ENCODE measurements around the gene CTR9.

The CTR9 gene

DNA sequence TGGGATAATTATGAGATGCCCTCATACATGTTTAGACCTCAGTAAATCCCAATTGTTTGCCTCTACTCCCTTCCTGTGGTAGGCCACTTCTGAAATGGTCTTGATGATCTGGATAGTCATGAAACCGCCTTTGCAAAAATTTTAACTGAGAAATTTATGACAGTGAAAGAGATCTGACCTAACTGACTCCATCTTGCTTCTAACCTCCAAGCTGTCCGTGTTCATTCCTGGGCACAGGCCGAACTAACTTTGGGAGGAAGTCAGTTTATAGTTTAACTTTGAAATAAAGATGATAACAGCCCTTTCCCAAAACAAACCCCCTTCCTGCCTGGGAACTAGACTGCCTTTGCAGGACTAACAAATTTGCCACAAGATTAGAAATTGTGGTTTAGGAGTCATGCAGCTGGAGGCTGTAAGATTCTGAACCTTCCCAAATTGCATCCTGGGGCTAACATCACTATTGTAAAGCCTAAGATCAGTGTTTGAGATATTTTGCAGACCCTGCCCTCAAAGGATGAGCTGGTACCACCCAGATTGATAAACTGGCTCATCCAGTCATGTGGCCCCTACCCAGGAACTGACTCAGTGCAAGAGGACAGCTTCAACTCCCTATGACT, 19.9 kb upstream of the CTR9 start:
- H3K79me2 ChIP-seq (ENCODE audit: insufficient read depth, low read depth) = no peaks in the 10 kb centered on the region
- no peak overlapping the region for H3K4me2 ChIP-seq
- H3K27me3 ChIP-seq (ENCODE audit: insufficient read depth, low read depth) = no peaks in the 10 kb centered on the region
- TF ChIP-seq, protein P1, sequence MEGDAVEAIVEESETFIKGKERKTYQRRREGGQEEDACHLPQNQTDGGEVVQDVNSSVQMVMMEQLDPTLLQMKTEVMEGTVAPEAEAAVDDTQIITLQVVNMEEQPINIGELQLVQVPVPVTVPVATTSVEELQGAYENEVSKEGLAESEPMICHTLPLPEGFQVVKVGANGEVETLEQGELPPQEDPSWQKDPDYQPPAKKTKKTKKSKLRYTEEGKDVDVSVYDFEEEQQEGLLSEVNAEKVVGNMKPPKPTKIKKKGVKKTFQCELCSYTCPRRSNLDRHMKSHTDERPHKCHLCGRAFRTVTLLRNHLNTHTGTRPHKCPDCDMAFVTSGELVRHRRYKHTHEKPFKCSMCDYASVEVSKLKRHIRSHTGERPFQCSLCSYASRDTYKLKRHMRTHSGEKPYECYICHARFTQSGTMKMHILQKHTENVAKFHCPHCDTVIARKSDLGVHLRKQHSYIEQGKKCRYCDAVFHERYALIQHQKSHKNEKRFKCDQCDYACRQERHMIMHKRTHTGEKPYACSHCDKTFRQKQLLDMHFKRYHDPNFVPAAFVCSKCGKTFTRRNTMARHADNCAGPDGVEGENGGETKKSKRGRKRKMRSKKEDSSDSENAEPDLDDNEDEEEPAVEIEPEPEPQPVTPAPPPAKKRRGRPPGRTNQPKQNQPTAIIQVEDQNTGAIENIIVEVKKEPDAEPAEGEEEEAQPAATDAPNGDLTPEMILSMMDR (conservative IDR thresholded peaks at IDR 0.05; ENCODE audit: low read depth, low read length) = no peak
- no peak overlapping the region for H3K9ac ChIP-seq
- H2AFZ ChIP-seq (ENCODE audit: low read depth) = no peak overlapping the region
- H3K4me1 ChIP-seq (ENCODE audit: low read depth, poor library complexity, severe bottlenecking) = peaks cover 9% of the 10 kb centered on the region
- H4K20me1 ChIP-seq (ENCODE audit: insufficient read depth) = no peaks in the 10 kb centered on the region
- H3K4me3 ChIP-seq (IDR thresholded peaks at IDR 0.05; ENCODE audit: insufficient read depth, low read depth, low read length) = no peak overlapping the region
- H3K36me3 ChIP-seq (ENCODE audit: insufficient read depth) = no peaks in the 10 kb centered on the region
- H3K27ac ChIP-seq = no peak overlapping the region

DNA sequence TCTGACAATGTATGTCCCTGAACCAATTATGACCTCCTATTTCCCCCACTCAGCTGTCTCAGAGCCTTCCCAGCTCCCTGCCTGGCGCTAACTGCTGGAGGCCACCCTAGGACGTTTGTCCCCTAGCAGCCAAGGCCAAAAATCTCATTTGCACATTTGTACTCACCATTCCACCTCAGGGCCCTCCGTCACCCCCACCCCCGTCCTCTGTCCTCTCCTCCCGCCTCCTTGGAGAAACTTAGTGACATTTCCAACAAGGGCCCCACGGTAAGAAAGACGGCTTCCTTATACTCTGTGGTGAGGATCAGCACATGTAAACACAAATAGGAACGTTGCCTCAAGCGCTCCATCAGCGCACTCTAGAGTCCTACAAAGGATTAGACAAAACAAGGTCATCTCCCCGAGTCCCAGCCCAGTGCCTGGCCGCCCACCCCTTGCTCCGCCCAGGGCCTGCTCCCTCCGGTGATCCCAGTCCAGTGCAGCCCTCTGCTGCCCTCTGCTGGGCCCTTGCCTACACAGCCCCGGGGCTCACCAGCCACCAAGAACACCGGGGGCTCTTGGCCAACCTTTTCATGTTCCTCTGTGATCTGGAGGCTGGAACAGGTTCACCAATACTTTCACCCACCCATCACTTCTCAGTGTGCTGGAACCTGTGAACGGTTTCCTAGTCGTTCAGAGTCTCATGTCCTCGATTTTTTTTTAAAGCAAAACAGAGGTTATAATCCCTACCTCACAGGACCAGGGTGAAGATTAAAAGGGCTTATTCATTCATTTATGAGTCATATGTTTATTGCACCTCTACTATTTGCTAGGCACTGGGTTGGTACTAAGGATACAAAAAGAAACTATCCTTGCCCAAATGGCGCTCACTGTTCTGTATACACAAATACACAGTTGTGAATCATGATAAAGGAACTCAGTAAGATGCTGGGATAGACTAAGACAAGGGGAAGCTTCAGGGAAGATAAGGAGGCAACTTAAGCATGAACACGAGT, 15.3 kb upstream of the CTR9 start:
- H3K9ac ChIP-seq = peak overlapping the region; percentile 8; the same call in 1 of the 2 replicates
- H4K20me1 ChIP-seq (ENCODE audit: insufficient read depth) = no peaks in the 10 kb centered on the region
- H3K36me3 ChIP-seq (ENCODE audit: insufficient read depth) = no peaks in the 10 kb centered on the region
- peak overlapping the region; percentile 62 for H2AFZ ChIP-seq (ENCODE audit: low read depth)
- H3K4me2 ChIP-seq = peak overlapping the region; percentile 31; the same call in 1 of the 2 replicates
- peaks cover 10% of the 10 kb centered on the region for H3K4me1 ChIP-seq (ENCODE audit: low read depth, poor library complexity, severe bottlenecking)
- H3K27ac ChIP-seq = no peak overlapping the region
- TF ChIP-seq, protein P1 (conservative IDR thresholded peaks at IDR 0.05; ENCODE audit: low read depth, low read length) = peak; percentile 90
- H3K4me3 ChIP-seq (IDR thresholded peaks at IDR 0.05; ENCODE audit: insufficient read depth, low read depth, low read length) = no peak overlapping the region
- H3K79me2 ChIP-seq (ENCODE audit: insufficient read depth, low read depth) = no peaks in the 10 kb centered on the region
- no peaks in the 10 kb centered on the region for H3K27me3 ChIP-seq (ENCODE audit: insufficient read depth, low read depth)

DNA sequence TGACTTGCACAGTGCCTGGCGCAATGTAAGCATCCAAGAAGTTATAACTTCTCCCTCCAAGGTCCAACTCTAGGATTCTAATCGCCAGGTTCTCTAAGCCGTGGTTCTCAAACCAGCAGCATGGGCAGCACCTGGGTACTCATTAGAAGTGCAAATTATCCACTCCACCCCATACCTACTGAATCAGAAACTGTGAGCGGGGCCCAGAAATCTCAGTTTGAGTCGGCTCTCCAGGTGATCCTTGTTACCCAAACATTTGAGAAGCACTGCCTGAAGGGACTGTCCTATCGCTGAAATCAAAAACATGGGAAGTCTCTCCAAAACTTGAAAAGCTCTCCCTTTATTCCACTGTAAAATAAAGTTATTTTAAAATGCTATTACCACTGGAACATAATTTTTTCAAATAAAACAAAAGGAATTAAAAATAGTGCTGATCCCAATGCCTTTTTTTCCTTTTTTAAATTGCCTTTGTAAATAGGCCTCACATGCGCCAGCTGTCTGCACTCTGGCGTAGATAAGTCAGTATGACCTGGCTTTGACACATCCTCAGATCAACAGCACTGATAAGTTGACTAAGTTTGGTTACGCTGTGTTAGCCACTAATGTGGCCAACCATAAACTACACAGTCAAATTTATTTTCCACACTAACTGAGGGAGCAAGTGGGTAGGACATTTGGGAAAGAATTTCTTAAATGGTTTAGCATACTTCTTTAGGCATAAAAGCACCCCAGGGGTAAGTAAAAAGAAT, 8.4 kb upstream of the CTR9 start:
- TF ChIP-seq, protein P1 (conservative IDR thresholded peaks at IDR 0.05; ENCODE audit: low read depth, low read length) = no peak
- Histone ChIP-seq H3K36me3 (ENCODE audit: insufficient read depth) (no peaks in the 10 kb centered on the region), H3K27ac (no peak overlapping the region), H3K79me2 (ENCODE audit: insufficient read depth, low read depth) (no peaks in the 10 kb centered on the region), H4K20me1 (ENCODE audit: insufficient read depth) (no peaks in the 10 kb centered on the region), H3K4me1 (ENCODE audit: low read depth, poor library complexity, severe bottlenecking) (peaks cover 27% of the 10 kb centered on the region), H3K4me2 (peak overlapping the region; percentile 48), H3K4me3 (IDR thresholded peaks at IDR 0.05; ENCODE audit: insufficient read depth, low read depth, low read length) (no peak overlapping the region), H3K9ac (no peak overlapping the region), H2AFZ (ENCODE audit: low read depth) (no peak overlapping the region; the same call in 1 of the 2 replicates), H3K27me3 (ENCODE audit: insufficient read depth, low read depth) (no peaks in the 10 kb centered on the region)

DNA sequence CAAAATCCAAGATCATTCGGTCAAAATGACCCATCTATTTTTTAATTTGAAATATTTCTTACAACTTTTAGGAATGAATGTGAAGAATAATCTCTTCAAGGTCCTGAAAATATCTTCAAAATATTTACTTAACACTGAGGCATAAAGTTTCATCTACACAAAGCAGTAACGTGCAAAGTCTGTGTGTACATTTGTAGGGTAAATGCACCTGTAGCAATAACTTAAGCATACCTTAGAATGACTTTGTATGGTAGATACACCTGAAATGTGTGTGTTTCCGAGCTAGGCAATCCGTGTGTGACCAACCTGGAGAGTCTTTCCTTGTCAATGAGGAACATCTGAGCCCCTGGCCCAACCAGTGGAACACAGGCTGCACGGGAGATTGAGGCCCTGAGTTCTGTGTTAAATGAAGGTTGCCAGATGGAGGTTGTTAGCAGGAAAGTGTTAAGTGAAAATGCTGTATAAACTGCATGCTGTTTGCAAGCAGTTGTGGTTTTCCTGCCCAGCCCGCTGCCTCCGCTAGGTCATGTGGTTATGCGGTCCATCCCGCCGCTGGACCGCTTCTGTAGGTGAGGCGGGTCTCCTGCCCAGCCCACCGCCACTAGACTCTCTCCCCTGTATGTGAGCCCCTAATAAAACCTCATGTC, 7.6 kb upstream of the CTR9 start:
- H2AFZ ChIP-seq (ENCODE audit: low read depth) = peak overlapping the region; percentile 49; the same call in 1 of the 2 replicates
- H4K20me1 ChIP-seq (ENCODE audit: insufficient read depth) = no peaks in the 10 kb centered on the region
- H3K36me3 ChIP-seq (ENCODE audit: insufficient read depth) = no peaks in the 10 kb centered on the region
- no peak overlapping the region for H3K4me3 ChIP-seq (IDR thresholded peaks at IDR 0.05; ENCODE audit: insufficient read depth, low read depth, low read length)
- H3K9ac ChIP-seq = no peak overlapping the region
- H3K4me2 ChIP-seq = peak overlapping the region; percentile 48
- H3K4me1 ChIP-seq (ENCODE audit: low read depth, poor library complexity, severe bottlenecking) = peaks cover 27% of the 10 kb centered on the region
- TF ChIP-seq, protein P1 (conservative IDR thresholded peaks at IDR 0.05; ENCODE audit: low read depth, low read length) = no peak
- no peaks in the 10 kb centered on the region for H3K79me2 ChIP-seq (ENCODE audit: insufficient read depth, low read depth)
- no peak overlapping the region for H3K27ac ChIP-seq
- H3K27me3 ChIP-seq (ENCODE audit: insufficient read depth, low read depth) = no peaks in the 10 kb centered on the region
